ENCODE data around the gene BAHCC1. TPM values are rescaled to one million over a fixed set of nuclear protein-coding genes. Genes with fewer than 3 reads are reported as not detected.

The BAHCC1 gene
- 10 to 100 TPM; 22.8 to 49.3 TPM for total RNA-seq
- polyA plus RNA-seq, result 10 to 100 TPM in 1 of 2 donors, 1 to 10 TPM in 1; 3.9 to 16.8 TPM
- long read RNA-seq, donor 1, partial matches to known transcripts, result 0 of 10 reads
- long read RNA-seq, donor 1, other reads (novel, unspliced or antisense), result 6 of 10 reads
- long read RNA-seq, donor 2, transcript BAHCC1-208 (1 exons, 1,890 nt), result major isoform, 6 of 31 reads
- long read RNA-seq, donor 2, partial matches to known transcripts, result 6 of 31 reads
- long read RNA-seq, donor 2, other reads (novel, unspliced or antisense), result 18 of 31 reads

GRCh38 chr17:81394921-81395599 lies at the start of gene BAHCC1:
TSS of gene BAHCC1 (plus strand) at chr17:81395457. CDS start at chr17:81399740, 4,283 bp downstream.
- no peaks in the 10 kb centered on the region for H3K27me3 ChIP-seq (ENCODE audit: control insufficient read depth in 1 of 2, insufficient read depth in 2 of 2, low read length in 1 of 2)
- peak within 1 kb of the TSS; percentile 66 to 76 for H3K4me3 ChIP-seq (ENCODE audit: low read length in 2 of 2)
- no peaks in the 10 kb centered on the region for H3K4me1 ChIP-seq (ENCODE audit: control insufficient read depth in 1 of 2, insufficient read depth in 2 of 2, low read length in 2 of 2)
- H3K36me3 ChIP-seq (ENCODE audit: control insufficient read depth in 1 of 2, insufficient read depth in 2 of 2, low read length in 1 of 2), result no peaks in the 10 kb centered on the region
- peak within 1 kb of the TSS; percentile 66 to 87 for H3K27ac ChIP-seq (ENCODE audit: low read depth in 1 of 2, low read length in 2 of 2)
- intact Hi-C loops (cut with DNase I), result loop anchor here (2.0 to 10.0 kb wide), 4 partner anchors 34 to 210 kb away; partner anchors contain the start of gene SLC38A10 (in 2 of the 2)
- peak; percentile 91 for ATAC-seq (ENCODE audit: low FRiP score)
- 0% methylated on average over 39 to 40 of the region's 40 CpGs for WGBS, 2 donors
- no peaks in the 10 kb centered on the region for H3K9me3 ChIP-seq (ENCODE audit: control insufficient read depth, low read length)
- peak; percentile 100 for DNase-seq

DNA sequence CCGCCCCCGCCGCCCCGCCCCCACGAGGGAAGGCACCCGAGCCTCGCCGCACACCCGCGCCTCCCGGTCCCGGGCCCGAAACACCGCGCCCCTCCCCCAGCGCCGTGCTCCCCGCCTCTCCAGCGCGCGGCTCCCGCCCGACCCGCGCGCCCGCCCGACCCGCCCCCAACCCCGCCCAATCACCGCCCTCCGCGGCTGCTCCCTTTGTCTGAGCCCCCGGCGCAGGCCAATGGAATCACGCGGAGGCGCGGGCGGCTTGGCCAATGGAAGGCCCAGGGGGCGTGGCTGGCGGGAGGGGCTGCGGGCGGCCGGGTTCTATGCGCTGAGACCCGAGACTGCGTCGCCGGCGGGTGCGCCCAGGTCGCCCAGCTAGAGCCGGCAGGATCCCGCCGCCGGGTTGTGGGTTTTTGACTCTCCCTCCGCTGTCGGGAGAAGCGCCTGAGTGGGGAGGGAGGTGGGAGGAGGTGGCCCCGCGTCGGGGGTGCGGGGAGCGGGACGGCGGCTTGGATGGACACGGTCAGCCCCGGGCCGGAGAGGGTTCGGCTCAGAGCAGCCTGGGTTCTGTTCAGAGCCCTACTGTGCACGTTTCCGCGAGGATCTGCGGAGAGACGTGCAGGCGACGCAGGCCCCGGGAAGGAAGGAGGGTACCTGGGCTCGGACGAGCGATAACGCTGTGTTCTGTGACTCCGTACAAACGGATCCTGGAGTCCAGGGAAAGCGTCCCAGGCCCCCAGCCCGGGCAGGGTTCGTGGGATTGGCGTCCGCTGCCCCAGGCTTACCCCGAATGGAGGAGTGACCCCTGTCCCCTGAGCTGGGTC lies 49.0 kb upstream of the BAHCC1 start:
- no peaks in the 10 kb centered on the region for H3K4me1 ChIP-seq (ENCODE audit: control insufficient read depth in 1 of 2, insufficient read depth in 2 of 2, low read length in 2 of 2)
- H3K36me3 ChIP-seq (ENCODE audit: control insufficient read depth in 1 of 2, insufficient read depth in 2 of 2, low read length in 1 of 2), result no peaks in the 10 kb centered on the region
- no peaks in the 10 kb centered on the region for H3K27me3 ChIP-seq (ENCODE audit: control insufficient read depth in 1 of 2, insufficient read depth in 2 of 2, low read length in 1 of 2)
- peak overlapping the region in 1 of 2 donors; percentile 91 for H3K4me3 ChIP-seq (ENCODE audit: low read length in 2 of 2)
- ATAC-seq (ENCODE audit: low FRiP score) (peak; percentile 90), DNase-seq (peak; percentile 99)
- intact Hi-C loops (cut with DNase I), result loop anchor here in 1 of 2 donors (2.0 kb wide), 1 partner anchor 45 kb away; no protein-coding TSS in a partner anchor
- H3K27ac ChIP-seq (ENCODE audit: low read depth in 1 of 2, low read length in 2 of 2), result peak overlapping the region in 1 of 2 donors; percentile 47
- 3 to 5% methylated on average over 50 to 91 of the region's 91 CpGs for WGBS, 2 donors
- H3K9me3 ChIP-seq (ENCODE audit: control insufficient read depth, low read length), result no peaks in the 10 kb centered on the region

DNA sequence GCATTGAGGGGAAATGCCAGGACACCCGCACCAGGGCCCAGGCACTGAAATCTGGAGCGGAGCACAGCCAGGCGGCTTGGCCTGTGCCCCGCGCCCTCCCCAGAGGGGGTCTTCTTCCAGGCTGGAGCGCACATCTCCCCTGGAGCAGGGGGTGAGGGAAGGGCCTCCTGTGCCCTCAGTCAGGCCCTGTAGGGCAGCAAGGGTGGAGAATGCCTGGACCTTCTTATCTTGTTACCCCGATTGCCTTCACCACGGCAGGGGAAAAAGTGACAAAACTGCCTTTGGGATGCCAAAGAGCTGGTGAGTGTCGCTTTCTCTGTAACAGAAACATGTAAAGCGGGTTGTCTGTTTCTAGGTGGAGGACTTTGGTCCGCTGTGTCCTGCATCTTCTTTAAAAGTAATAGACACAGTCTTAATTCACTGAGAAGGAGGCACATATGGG lies 48.3 kb upstream of the BAHCC1 start:
- H3K27me3 ChIP-seq (ENCODE audit: control insufficient read depth in 1 of 2, insufficient read depth in 2 of 2, low read length in 1 of 2), result no peaks in the 10 kb centered on the region
- H3K27ac ChIP-seq (ENCODE audit: low read depth in 1 of 2, low read length in 2 of 2), result no peak overlapping the region
- 85 to 88% methylated on average over 11 of the region's 11 CpGs for WGBS, 2 donors
- ATAC-seq (ENCODE audit: low FRiP score), result no peak
- H3K4me1 ChIP-seq (ENCODE audit: control insufficient read depth in 1 of 2, insufficient read depth in 2 of 2, low read length in 2 of 2), result no peaks in the 10 kb centered on the region
- no peak overlapping the region for H3K4me3 ChIP-seq (ENCODE audit: low read length in 2 of 2)
- intact Hi-C loops (cut with DNase I), result loop anchor here in 1 of 2 donors (2.0 kb wide), 1 partner anchor 44 kb away; no protein-coding TSS in a partner anchor
- DNase-seq, result no peak
- H3K36me3 ChIP-seq (ENCODE audit: control insufficient read depth in 1 of 2, insufficient read depth in 2 of 2, low read length in 1 of 2), result no peaks in the 10 kb centered on the region
- no peaks in the 10 kb centered on the region for H3K9me3 ChIP-seq (ENCODE audit: control insufficient read depth, low read length)

GRCh38 chr17:81347437-81347836 lies 47.8 kb upstream of the BAHCC1 start:
- Histone ChIP-seq H3K9me3 (ENCODE audit: control insufficient read depth, low read length) (no peaks in the 10 kb centered on the region), H3K27me3 (ENCODE audit: control insufficient read depth in 1 of 2, insufficient read depth in 2 of 2, low read length in 1 of 2) (no peaks in the 10 kb centered on the region), H3K27ac (ENCODE audit: low read depth in 1 of 2, low read length in 2 of 2) (no peak overlapping the region), H3K36me3 (ENCODE audit: control insufficient read depth in 1 of 2, insufficient read depth in 2 of 2, low read length in 1 of 2) (no peaks in the 10 kb centered on the region), H3K4me1 (ENCODE audit: control insufficient read depth in 1 of 2, insufficient read depth in 2 of 2, low read length in 2 of 2) (no peaks in the 10 kb centered on the region), H3K4me3 (ENCODE audit: low read length in 2 of 2) (no peak overlapping the region)
- intact Hi-C loops (cut with DNase I), result loop anchor here in 1 of 2 donors (2.0 kb wide), 1 partner anchor 43 kb away; no protein-coding TSS in a partner anchor
- 82 to 85% methylated on average over 4 of the region's 4 CpGs for WGBS, 2 donors
- DNase-seq (no peak), ATAC-seq (ENCODE audit: low FRiP score) (no peak)

GRCh38 chr17:81348097-81349055 lies 46.9 kb upstream of the BAHCC1 start:
- ATAC-seq (ENCODE audit: low FRiP score), result no peak
- Histone ChIP-seq H3K4me1 (ENCODE audit: control insufficient read depth in 1 of 2, insufficient read depth in 2 of 2, low read length in 2 of 2) (no peaks in the 10 kb centered on the region), H3K27me3 (ENCODE audit: control insufficient read depth in 1 of 2, insufficient read depth in 2 of 2, low read length in 1 of 2) (no peaks in the 10 kb centered on the region), H3K36me3 (ENCODE audit: control insufficient read depth in 1 of 2, insufficient read depth in 2 of 2, low read length in 1 of 2) (no peaks in the 10 kb centered on the region), H3K9me3 (ENCODE audit: control insufficient read depth, low read length) (no peaks in the 10 kb centered on the region), H3K27ac (ENCODE audit: low read depth in 1 of 2, low read length in 2 of 2) (no peak overlapping the region), H3K4me3 (ENCODE audit: low read length in 2 of 2) (no peak overlapping the region)
- DNase-seq, result no peak
- intact Hi-C loops (cut with DNase I), result no loop called here
- 93 to 94% methylated on average over 21 of the region's 21 CpGs for WGBS, 2 donors

- no peak overlapping the region for H3K27ac ChIP-seq (ENCODE audit: low read depth in 1 of 2, low read length in 2 of 2)
- no peak for DNase-seq
- WGBS, 2 donors, result 94 to 95% methylated on average over 28 of the region's 28 CpGs
Observed at GRCh38 chr17:81349397-81350319, 45.6 kb upstream of the BAHCC1 start.

DNA sequence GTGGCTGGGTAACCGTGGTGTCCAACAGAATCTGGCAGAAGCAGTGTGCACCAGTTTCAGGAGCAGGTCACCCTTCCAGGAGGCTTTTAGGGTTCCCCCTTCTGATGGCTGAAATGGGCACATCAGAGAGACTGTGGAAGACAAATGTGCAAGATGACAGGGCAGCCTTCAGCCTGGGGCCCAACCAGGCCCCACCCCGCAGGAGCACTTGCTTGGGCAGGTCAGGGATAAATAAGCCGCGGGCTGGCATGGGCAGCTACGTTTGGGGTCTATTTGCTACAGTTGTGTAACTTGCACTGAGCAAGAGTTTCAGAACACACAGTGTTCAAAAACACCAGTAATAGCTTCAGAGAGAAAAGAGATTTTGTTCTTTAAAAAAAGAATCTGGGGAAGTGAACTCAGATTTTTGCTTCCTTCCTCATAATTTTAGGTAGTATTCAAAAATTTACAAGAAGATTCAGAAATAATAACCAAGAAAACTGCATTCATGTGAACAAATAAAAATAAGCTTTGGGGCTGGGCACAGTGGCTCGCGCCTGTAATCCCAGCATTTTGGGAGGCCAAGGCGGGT lies 44.9 kb upstream of the BAHCC1 start:
- no peaks in the 10 kb centered on the region for H3K4me1 ChIP-seq (ENCODE audit: control insufficient read depth in 1 of 2, insufficient read depth in 2 of 2, low read length in 2 of 2)
- intact Hi-C loops (cut with DNase I), result no loop called here
- H3K4me3 ChIP-seq (ENCODE audit: low read length in 2 of 2), result no peak overlapping the region
- H3K27me3 ChIP-seq (ENCODE audit: control insufficient read depth in 1 of 2, insufficient read depth in 2 of 2, low read length in 1 of 2), result no peaks in the 10 kb centered on the region
- no peaks in the 10 kb centered on the region for H3K9me3 ChIP-seq (ENCODE audit: control insufficient read depth, low read length)
- no peaks in the 10 kb centered on the region for H3K36me3 ChIP-seq (ENCODE audit: control insufficient read depth in 1 of 2, insufficient read depth in 2 of 2, low read length in 1 of 2)
- 87 to 90% methylated on average over 8 of the region's 8 CpGs for WGBS, 2 donors
- DNase-seq (no peak), ATAC-seq (ENCODE audit: low FRiP score) (no peak)
- no peak overlapping the region for H3K27ac ChIP-seq (ENCODE audit: low read depth in 1 of 2, low read length in 2 of 2)

More at GRCh38 chr17:81349397-81350319, 45.6 kb upstream of the BAHCC1 start:
- no peaks in the 10 kb centered on the region for H3K9me3 ChIP-seq (ENCODE audit: control insufficient read depth, low read length)
- no peak for ATAC-seq (ENCODE audit: low FRiP score)
- no peak overlapping the region for H3K4me3 ChIP-seq (ENCODE audit: low read length in 2 of 2)
- no peaks in the 10 kb centered on the region for H3K36me3 ChIP-seq (ENCODE audit: control insufficient read depth in 1 of 2, insufficient read depth in 2 of 2, low read length in 1 of 2)
- intact Hi-C loops (cut with DNase I), result no loop called here
- no peaks in the 10 kb centered on the region for H3K27me3 ChIP-seq (ENCODE audit: control insufficient read depth in 1 of 2, insufficient read depth in 2 of 2, low read length in 1 of 2)
- no peaks in the 10 kb centered on the region for H3K4me1 ChIP-seq (ENCODE audit: control insufficient read depth in 1 of 2, insufficient read depth in 2 of 2, low read length in 2 of 2)
